Ishikawa (cell line): ENCODE data around the gene TMPRSS11B.

Experiments
- CEBPB ChIP-seq: IDR thresholded peaks from 2 replicates; pipeline ENCODE4 v1.6.1; 2012
- EGR1 ChIP-seq: IDR thresholded peaks from 2 replicates; pipeline ENCODE4 v1.6.1; 2012
- EP300 ChIP-seq: IDR thresholded peaks from 2 replicates; pipeline ENCODE4 v1.6.1; 2012; ENCODE audit warnings: borderline replicate concordance
- FOXM1 ChIP-seq: IDR thresholded peaks from 2 replicates; pipeline ENCODE4 v1.6.1; 2012; ENCODE audit warnings: low read depth, borderline replicate concordance
- NFIC ChIP-seq: IDR thresholded peaks from 2 replicates; pipeline ENCODE4 v1.6.1; 2012
- RAD21 ChIP-seq: IDR thresholded peaks from 2 replicates; pipeline ENCODE4 v1.6.1; 2012; ENCODE audit warnings: low read depth
- TAF1 ChIP-seq: IDR thresholded peaks from 2 replicates; pipeline ENCODE4 v1.6.1; 2012; ENCODE audit warnings: low read depth, mild to moderate bottlenecking
- TCF12 ChIP-seq: IDR thresholded peaks from 2 replicates; pipeline ENCODE4 v1.6.1; 2012; ENCODE audit warnings: low read depth
- TEAD4 ChIP-seq: IDR thresholded peaks from 2 replicates; pipeline ENCODE4 v1.6.1; 2012
- TF ChIP-seq, protein P1 (sequence below): IDR thresholded peaks from 2 replicates; pipeline ENCODE4 v1.6.1; 2012
- TF ChIP-seq, protein P2 (sequence below): IDR thresholded peaks from 2 replicates; pipeline ENCODE4 v1.6.1; 2012; ENCODE audit warnings: low read depth, mild to moderate bottlenecking

DNA sequence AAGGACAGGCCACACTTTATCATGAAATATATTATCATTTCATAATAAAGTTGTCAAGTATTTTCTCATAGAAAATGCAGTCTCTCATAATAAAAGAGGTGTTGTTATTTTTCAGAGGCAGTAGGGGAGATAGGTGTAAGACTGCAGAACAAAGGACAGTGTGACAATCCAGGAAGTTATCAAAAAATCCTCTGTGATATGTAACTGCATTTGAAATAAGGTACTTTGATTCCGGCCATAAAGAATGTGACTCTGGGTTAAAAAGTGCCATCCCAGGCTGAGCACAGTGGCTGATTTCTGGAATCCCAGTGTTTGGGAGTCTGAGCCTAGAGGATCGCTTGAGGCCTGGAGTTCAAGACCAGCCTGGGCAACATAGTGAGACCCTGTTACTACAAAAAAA lies 37.6 kb upstream of the TMPRSS11B start:
- TF ChIP-seq, protein P1, sequence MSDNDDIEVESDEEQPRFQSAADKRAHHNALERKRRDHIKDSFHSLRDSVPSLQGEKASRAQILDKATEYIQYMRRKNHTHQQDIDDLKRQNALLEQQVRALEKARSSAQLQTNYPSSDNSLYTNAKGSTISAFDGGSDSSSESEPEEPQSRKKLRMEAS: no peak
- TF ChIP-seq, protein P2, sequence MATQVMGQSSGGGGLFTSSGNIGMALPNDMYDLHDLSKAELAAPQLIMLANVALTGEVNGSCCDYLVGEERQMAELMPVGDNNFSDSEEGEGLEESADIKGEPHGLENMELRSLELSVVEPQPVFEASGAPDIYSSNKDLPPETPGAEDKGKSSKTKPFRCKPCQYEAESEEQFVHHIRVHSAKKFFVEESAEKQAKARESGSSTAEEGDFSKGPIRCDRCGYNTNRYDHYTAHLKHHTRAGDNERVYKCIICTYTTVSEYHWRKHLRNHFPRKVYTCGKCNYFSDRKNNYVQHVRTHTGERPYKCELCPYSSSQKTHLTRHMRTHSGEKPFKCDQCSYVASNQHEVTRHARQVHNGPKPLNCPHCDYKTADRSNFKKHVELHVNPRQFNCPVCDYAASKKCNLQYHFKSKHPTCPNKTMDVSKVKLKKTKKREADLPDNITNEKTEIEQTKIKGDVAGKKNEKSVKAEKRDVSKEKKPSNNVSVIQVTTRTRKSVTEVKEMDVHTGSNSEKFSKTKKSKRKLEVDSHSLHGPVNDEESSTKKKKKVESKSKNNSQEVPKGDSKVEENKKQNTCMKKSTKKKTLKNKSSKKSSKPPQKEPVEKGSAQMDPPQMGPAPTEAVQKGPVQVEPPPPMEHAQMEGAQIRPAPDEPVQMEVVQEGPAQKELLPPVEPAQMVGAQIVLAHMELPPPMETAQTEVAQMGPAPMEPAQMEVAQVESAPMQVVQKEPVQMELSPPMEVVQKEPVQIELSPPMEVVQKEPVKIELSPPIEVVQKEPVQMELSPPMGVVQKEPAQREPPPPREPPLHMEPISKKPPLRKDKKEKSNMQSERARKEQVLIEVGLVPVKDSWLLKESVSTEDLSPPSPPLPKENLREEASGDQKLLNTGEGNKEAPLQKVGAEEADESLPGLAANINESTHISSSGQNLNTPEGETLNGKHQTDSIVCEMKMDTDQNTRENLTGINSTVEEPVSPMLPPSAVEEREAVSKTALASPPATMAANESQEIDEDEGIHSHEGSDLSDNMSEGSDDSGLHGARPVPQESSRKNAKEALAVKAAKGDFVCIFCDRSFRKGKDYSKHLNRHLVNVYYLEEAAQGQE: no peak
- TF ChIP-seq TEAD4 (no peak), CEBPB (no peak), EP300 (no peak), RAD21 (no peak), NFIC (no peak), TCF12 (no peak), FOXM1 (no peak), TAF1 (no peak), EGR1 (no peak)
